Measurements from ENCODE around the gene LRRC49.

GRCh38 chr15:71008250-71008870, 115.7 kb downstream of the LRRC49 start:
- TF ChIP-seq YY1 (IDR thresholded peaks at IDR 0.05; ENCODE audit: low read depth, low read length) (no peak), JUND (IDR thresholded peaks at IDR 0.05; ENCODE audit: low read depth, low read length) (no peak)

Measured in GM12878 (cell line).